AG08395 (cell line): ENCODE results near the gene SAA1.
"Not testable (repeated sequence)": the region's sequence is repeated elsewhere in the genome, so short reads cannot be mapped to it uniquely, and the experiment has no call there.

Experiments used
- DNase-seq: peaks from one replicate; pipeline ENCODE4 v3.0.0; 2012; ENCODE audit warnings: mixed read lengths, low spot score

Gene SAA1

DNA sequence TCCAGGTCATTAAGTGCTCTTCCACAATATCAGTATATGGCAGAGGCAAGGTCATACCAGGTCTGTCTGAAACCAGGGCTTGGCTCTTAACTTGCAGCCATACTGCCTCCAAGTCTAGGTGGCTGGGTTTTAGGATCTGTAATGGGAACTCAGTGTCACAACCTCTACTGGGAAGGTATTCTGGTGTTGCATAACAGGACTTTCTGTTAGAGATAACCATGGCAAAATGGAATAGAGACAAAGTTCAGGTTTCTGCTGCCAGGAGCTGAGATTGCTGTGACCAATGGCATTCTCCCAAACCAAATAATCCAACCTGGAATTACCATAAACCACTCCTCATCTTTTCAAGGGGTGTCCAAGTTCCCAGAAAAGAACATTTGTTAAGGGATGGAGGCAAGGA, 6.8 kb upstream of the SAA1 start:
- DNase-seq: no peak

DNA sequence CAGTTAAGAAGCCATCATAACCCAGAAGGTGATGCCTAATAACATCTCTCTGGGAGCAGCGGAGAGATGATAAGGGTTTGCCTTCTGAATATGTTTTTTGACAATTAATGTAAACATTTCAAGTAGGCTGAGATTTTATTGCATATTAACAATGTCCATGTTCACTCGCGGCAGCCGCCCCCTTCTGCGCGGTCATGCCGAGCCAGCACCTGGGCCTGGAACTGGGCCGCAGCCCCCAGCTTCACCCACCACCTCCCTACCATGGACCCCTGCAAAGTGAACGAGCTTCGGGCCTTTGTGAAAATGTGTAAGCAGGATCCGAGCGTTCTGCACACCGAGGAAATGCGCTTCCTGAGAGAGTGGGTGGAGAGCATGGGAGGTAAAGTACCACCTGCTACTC, 4.3 kb upstream of the SAA1 start:
- DNase-seq: no peak

DNA sequence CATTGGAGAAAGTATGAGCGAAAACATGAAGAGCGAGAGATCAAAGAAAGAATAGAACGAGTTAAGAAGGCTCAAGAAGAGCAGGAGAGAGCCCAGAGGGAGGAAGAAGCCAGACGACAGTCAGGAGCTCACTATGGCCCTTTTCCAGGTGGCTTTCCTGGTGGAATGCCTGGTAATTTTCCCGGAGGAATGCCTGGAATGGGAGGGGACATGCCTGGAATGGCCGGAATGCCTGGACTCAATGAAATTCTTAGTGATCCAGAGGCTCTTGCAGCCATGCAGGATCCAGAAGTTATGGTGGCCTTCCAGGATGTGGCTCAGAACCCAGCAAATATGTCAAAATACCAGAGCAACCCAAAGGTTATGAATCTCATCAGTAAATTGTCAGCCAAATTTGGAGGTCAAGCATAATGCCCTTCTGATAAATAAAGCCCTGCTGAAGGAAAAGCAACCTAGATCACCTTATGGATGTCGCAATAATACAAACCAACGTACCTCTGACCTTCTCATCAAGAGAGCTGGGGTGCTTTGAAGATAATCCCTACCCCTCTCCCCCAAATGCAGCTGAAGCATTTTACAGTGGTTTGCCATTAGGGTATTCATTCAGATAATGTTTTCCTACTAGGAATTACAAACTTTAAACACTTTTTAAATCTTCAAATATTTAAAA, 3.2 kb upstream of the SAA1 start:
- not testable (repeated sequence) for DNase-seq

DNA sequence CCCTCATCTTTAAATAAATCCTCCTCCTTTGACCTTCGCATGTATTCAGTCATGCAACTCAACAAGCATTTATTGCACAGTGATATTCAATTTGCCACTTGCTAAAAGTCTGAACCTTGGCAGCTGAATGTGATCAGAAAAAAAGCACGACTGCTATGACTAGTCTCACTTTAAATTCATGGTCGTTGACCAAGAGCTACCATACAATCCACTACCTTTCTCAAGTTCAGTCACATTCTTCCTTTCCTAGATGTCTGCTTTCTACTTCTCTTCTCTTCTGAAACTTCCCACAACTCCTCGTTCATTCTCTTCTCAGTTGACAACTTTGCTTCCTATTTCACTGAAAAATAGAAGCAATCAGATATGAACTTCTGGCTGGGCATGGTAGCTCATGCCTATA, 2.0 kb upstream of the SAA1 start:
- DNase-seq: no peak

DNA sequence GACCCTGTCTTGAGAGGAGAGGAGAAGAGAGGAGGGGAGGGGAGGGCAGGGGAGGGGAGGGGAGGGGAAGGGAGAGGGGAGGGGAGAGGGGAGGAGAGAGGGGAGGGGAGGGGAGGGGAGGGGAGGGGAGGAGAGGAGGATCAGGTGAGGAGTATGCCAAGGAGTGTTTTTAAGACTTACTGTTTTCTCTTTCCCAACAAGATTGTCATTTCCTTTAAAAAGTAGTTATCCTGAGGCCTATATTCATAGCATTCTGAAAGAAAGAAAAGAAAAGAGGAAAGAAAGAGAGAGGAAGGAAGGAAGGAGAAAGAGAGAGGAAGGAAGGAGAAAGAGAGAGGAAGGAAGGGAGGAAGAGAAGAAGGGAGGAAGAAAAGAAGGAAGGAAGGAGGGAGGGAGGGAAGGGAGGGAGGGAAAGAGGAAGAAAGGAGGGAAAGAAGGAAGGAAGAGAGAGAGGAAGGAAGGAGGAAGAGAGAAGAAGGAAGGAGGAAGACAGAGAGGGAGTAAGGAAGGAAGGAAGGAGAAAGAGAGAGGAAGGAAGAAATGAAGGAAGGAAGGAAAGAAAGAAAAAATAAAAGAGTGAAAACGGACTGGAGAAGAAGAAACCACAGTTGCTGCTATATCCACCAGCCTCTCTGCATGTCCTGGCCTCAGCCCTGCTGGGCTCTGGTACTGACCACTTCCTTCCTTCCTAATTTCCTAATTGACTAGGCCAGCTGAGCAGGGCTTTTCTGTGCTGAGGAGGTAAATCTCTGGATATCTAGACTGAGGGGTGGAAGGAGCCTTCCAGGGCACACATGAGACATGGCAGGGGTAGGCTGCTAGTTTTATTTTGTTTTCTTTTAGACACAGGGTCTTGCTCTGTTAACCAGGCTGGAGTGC, 1.1 kb upstream of the SAA1 start:
- no peak for DNase-seq

DNA sequence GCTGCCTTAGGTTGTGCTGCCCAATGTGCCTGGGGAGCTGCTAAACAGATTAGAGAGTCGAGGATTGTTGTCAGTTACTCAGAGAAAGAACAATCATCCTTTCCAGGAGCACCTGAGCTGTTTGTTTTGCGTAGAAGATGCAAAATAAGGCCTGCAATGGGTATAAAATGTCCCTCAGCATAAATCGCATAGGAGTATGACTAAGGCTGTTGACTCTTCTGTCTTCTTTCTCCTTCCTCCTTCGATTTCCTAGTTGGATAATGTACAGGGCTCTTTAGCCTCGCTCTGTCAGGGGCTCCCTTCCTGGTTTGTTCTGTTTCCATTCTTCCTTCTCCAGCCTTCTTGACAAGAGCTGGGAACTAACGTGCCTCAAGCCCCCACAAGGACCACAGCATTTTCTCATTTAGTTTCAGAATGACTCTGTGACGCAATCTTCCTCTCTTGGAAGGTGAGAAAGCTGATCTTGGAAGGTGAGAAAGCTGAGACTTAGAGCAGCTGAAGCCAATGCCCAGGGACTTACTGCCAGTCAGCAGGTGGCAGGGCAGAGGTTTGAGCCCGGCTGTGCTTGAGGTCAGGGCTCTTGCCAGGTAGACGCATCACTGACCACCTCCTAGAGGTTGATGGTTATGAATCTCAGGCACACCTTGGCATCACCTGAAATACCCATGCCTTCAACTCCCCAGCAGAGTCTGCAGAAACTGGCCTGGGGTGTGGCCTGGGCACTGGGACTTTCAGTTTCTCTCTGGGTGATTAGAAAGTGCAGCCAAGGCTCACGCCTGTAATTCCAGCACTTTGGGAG, 1.5 kb downstream of the SAA1 start:
- not testable (repeated sequence) for DNase-seq

DNA sequence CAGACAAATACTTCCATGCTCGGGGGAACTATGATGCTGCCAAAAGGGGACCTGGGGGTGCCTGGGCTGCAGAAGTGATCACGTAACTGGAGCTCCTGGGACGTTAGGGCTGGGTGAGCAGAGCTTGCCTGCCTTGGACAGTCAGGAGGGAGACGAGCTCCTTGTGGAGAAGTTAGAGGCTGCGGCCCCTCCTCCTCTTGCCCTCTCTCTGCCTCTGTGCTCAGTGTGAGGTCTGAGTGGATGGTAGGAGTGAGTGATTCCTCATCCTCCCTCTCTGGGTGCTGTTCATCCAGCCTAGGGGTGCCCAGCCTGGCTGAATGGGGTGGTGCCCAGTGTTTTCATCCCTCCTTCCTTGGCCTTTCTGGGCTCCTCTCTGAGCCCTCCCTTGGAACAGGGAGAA, 3.2 kb downstream of the SAA1 start:
- DNase-seq: not testable (repeated sequence)

DNA sequence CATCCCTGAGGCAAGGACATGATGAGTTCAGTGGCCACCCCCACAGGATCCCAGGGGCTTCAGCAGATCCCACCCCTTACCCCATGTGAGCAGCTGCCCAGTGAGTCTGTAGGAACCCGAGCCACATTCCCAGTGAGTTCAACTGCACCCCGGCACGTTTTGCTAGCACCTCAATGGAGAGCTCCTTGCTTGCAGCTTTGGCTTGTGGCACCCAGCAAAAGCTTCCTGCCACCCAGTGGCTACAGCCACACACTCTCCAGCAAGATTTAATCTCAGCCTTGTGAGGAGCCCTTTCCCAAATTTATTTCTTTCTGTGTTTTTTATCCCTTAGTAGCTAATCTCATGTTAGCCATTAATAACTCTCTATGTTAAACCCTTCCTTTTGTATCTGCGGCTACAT, 4.0 kb downstream of the SAA1 start:
- DNase-seq: no peak

DNA sequence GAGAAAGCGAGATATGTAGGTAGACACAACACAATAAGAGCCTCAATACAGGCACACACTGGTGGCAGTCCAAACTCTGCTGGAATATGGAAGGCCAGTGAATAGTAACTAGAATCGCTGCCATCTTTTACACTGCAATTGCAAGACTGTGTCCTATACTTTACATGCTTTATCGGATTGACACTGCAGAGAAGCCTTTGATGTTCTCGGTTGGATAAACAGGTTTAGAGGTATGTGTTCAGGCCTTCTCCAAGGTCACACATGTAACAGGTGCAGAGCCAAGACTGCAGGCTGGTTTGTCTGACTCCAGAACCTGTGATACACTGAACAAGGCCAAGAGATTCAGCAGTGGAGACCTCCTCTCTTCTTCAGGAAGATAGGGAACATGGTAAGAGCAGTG, 5.1 kb downstream of the SAA1 start:
- no peak for DNase-seq

DNA sequence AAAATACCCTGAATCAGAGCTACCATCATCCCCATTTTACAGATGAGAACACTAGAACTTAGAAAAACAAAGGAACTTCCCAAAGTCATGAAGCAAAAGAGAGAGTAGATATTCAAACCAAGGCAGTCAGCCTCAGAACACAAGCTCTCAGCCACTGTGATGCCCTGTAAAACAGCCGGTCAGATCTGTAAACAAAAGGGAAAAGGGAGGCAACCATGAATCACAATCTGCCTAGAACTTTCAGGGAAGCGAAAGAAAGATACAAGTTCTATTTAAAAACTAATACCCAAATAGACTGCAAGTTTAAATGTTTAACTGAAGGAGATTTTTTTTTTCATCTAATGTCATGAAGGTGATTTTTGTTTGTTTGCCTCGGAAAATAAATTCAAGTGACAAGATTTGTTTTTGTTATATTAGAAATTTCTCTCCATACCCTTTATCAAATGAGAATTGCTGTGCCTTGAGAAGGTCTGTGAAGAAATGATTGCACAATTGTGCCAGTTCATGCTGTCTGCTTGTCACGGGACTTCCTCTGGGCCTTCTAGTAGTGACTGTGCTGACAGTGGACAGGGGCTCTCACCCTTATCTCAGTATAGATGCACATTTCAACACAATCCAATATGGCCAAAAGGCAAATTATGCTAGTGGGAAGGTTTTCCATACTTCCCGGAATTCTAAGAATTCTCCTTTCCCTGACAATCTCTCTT, 11.7 kb downstream of the SAA1 start:
- DNase-seq: no peak

DNA sequence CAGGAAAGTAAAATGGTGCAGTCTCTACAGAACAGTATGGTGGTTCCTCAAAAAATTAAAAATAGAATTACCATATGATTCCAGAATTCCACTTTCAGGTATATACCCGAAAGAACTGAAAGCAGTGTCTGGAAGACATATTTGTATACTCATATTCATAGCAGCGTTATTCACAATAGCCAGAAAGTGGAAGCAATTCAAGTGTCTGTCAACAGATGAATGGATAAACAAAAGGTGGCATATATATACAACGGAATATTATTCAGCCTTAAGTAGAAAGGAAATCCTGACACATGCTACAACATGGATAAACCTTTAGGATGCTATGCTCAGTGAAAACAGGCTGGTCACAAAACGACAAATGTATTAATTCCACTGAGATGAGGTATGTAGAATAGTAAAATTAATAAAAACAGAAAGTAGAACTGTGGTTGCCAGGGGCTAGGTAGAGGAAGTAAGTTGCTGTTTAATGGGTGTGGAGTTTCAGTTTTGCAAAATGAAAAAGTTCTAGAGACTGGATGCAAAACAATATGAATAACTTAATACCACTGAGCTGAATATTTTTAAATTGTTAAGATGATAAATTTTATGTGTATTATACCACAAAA, 14.5 kb downstream of the SAA1 start:
- DNase-seq: no peak

DNA sequence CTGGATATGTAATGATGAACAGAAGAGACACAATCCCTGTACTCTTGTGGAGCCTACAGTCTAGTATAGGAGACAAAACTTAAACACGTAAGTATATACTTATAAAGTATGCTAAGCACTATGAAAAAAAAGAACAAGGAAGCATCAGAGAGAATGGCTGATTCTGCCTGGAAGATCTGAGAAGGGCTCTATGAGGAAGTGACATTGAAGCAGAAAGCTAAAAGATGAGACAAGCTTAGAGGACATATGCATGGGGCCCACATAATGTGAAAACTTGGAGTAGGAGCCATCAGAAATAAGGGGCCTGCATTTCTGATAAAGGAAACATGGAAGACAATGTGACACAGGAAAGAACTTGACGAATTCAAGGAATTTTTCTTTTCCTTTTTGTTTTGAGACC, 16.6 kb downstream of the SAA1 start:
- DNase-seq: no peak

DNA sequence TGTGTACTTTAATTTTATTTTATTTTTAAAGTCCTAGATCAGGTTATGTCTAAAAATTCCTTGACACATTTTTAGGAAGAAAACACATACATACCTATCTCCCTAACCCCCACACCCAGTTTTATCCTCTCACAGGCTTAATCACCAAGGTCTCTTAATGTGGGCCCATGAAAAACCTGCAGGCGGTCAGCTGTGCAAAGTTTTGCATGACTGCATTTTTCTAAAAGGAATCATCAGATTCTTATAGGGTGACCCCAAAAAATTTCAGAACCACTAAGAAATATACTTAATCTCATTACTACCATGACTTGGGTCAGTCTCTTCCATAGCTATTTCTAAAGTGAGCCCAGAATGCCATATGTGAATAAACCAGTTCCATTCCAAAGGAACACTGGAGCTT, 19.8 kb downstream of the SAA1 start:
- DNase-seq: no peak

DNA sequence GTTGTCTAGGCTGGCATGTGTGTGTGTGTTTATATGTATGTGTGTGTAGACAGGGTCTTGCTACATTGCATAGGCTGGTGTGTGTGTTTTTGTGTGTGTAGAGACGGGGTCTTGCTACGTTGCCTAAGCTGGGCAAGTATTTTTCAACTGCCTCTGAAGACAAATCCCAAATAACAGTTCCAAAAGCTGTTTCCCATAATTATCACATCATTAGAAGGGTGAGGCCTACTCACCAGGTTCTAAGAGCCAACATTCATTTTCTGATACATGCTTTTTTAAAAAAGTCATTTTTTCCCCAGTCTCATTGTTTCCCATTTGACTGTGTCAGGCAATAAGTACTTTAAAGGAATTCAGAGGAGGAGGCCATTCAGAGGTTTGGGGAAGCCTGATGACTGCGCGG, 22.8 kb downstream of the SAA1 start:
- DNase-seq: no peak

DNA sequence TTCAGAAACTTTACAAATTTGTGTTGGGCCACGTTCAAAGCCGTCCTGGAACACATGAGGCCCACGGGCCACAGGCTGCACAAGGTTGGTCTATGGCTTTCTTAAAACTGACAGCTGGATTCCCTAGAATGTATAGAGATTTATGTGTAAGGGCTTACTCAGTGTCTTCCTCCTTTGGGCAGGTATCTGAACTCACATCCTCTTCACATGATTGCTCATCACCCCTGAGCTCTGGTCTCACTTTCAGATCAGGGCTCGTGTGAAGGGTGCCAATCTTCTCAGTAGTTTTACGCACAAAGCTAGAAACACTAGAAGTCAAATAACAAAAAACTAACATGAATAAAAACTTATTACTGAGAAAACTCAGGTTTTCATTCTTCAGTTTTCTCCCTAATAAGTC, 28.8 kb downstream of the SAA1 start:
- DNase-seq: no peak

DNA sequence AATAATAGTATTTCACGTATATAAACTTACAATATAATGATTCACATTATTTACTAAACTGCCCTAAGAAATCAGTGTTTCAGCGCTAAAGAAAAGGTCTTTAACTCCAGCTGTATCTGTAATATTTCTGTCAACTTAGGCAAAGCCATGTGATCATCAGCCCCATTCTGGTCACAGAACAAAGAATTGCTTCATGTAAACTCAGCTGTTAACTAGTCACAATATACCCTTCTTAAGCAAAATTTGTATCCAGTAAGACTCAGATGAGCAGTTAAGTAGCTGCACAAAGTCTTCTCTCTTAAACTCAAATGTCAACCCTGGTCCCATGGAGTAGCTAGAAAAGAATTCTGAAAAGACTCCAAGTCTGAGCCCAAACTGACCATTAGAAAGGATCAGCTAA, 29.3 kb downstream of the SAA1 start:
- DNase-seq: no peak

DNA sequence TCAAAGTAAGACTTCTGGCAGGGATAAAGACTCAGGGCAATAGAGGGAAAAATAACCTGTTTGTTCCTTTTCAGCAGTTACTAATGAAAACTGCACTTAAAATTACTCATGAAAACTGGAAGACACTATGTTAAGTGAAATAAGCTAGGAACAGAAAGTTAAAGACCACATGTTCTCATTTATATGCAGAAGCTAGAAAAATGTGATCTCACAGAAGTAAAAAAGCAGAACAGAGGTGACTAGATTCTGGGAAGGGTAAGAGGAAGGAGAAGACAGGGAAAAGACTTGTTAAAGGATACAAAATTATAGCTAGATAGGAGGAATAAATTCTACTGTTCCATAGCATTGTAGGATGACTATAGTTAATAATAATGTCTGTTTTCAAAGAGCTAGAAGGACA, 33.7 kb downstream of the SAA1 start:
- no peak for DNase-seq

DNA sequence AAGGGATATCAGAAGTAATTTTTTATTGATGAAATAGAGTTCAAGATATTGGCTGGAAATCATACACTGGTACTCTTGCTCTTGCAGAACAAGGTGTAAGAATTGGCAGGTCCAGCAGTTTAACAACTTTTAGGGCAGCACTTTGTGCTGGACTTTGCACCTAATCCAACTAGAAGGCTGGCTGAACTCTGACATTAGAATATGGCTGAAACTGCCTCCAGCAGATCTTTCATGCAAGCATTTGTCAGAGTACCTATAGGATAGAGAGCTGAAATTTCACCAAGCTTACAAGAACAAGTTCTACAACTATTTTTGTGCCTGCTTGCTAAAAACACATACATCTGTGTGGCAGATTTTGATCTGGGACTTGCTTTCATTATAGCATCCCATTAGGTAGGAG, 38.7 kb downstream of the SAA1 start:
- no peak for DNase-seq

DNA sequence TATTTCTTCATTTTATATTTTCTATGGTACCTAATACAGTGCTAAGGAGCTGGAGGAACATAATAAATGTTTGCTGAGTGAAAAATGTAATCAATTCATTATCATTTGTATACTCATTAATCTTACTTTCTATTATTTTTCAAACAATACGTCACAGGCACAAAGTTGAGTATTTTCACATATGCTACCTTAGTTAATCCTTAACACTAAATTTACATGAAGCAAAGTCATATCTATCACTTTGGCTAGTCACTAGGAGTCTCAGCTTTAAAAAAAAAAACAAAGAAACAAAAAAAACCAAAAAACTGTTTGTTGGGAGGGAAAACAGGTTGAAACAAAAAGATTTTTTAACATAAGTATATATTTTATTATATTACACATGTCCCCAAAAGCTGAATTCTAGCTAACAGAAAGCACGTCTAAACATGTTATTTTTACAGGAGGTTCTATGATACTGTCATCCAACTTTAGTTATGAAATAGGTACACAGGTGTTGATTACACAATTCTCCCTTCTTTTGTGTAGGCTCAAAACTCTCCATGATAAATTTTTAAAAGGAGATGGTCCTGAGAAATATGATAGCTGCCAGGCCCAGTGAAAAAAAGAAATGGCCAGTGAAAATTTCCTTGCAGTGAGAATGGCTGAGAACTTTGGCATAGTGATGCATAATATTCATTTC, 41.5 kb downstream of the SAA1 start:
- no peak for DNase-seq

DNA sequence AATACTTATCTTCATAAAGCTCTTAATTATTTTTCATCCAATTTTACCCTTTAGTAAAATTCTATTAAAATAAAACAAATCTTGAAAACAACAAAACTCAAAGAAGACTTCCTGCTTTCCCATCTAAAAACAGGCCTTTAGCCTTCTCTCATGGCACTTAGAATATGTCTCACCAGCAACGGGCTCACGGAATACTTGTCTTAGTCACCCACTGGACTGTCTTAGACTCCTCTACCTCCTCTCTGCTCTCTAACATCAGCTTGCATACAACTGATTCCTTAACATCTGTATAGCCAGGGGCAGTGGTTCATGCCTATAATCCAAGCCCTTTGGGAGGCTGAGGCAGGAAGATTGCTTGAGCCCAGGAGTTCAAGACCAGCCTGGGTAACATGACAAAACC, 42.2 kb downstream of the SAA1 start:
- no peak for DNase-seq

DNA sequence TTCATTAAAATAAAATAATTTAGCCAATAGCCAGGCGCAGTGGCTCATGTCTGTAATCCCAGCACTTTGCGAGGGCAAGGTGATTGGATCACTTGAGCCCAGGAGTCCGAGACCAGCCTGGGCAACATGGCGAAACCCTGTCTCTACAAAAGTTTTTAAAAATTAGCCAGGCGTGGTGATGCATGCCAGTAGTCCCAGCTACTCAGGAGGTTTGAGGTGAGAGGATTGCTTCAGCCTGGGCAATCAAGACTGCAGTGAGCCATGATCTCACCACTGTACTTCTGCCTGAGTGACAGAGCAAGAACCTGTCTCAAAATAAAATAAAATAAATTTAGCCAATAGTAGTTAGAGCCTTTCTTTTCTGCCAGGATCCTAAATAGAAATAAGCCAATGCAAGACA, 43.6 kb downstream of the SAA1 start:
- DNase-seq: no peak
